NCI-H226 (cell line): Measurements from ENCODE around the gene TCAIM.

Experiments
- DNase-seq: peaks from one replicate; pipeline ENCODE4 v3.0.0-alpha.2; 2015

Gene TCAIM, protein sequence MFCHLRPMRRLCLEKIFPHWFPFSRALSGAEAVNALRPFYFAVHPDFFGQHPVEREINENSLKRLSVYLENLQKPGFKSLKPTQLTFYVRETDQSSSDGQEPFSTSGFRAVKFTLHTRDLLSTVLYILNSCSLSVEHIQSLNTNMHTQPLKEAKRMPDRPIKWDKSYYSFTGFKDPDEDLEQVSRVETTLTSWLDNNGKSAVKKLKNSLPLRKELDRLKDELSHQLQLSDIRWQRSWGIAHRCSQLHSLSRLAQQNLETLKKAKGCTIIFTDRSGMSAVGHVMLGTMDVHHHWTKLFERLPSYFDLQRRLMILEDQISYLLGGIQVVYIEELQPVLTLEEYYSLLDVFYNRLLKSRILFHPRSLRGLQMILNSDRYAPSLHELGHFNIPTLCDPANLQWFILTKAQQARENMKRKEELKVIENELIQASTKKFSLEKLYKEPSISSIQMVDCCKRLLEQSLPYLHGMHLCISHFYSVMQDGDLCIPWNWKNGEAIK

DNA sequence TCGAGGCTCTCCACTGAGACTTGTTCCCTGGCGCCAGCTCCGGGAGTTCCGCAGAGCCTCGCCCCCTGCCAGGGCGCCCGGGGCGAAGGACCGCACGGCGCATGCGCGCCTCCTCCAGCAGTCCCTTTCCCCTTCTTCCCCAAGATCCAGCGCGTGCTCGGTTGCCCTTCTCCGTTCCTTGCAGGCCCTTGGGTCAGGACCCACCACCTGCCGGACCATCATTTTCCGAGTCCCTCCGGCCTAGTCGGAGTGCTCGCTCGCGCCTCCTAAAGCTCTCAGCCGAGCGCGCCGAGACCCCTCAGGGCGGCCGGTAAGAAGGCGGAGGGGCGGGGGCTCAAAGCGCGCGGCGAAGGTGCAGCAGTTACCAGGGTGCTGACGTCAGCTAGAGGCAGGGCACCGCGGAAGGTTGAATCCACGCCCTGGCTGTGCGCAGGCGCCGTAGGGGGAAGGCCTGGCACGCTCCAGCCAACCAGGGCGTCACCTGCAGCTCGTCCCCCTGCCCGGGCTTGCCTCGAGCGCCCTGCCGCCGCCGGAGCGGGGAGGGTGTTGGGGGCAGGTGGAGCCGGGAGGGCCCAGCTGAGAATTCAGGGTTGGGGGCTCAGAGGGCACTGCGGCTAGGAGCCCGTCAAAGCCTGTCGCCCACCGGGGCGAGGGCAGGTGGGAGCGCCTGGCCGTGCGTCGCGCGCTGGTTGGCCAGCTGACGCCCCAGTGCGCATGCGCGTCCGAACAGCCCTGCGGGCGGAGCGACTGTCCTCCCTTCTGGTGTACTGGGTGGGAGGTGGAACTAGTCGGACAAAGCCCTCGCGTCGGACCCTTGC is at the start of gene TCAIM:
TSS of gene TCAIM (plus strand) at position 757 of the 818 bp plus-strand sequence. CDS start 16,017 bp downstream, outside the sequence.
- DNase-seq = peak; percentile 94

DNA sequence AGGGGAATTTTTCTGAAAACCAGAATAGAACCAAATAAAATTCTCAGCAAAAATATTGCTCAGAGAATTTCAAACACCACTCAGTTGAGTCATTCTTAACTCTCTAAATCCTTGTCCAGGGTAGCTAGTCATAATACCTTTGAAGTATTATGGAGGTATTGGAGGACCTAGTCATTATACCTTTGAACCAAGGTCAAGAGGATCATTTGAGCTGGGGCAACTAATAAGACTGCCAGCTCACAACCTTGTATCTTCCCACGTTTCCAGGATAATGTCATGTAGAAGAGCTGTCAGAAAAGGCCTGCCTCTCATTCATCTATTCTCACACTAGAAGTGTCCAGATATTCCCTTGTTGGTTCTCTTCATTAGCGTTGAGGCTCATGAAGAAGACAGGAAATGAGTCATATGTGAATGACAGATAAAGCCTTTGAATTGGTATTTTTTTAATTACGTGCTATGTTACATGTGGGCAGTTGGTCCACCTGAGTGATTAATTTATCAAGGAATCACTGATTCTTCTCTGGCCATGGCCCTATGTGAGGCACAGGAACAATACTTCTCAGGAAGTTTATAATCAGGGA is 48.6 kb upstream of the TCAIM start:
- no peak for DNase-seq

DNA sequence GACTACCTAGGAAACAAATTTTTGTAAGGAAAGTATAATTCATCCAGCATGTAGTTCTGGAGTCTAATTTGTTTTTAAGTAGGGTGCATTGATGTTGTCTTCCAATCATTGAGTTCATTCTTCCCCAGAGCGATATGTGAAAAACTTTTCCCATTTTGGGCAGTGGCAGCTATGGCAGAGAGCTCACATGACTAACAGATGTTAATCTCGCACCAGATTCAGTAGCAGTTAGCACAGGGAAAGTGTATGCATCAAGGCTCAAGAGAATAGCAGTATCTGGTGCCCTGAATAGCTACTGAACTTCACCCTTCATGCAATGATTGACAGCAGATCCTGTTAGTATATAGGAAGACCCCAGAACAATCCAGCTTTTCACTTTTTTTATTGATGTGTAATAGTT is 46.3 kb upstream of the TCAIM start:
- DNase-seq = no peak

DNA sequence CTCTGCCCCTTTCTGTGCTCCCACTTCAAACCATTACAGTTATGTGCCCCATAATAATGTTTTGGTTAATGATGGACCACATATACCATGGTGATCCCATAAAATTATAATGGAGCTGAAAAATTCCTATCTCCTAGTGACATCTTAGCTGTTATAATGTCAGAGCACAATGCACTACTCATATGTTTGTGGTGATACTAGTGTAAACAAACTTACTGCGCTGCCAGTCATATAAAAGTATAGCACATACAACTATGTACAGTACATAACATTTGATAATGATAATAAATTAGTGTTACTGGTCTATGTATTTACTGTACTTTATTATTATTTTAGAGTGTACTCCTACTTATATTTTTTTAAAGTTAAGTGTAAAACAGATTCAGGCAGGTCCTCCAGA is 45.6 kb upstream of the TCAIM start:
- DNase-seq = no peak

DNA sequence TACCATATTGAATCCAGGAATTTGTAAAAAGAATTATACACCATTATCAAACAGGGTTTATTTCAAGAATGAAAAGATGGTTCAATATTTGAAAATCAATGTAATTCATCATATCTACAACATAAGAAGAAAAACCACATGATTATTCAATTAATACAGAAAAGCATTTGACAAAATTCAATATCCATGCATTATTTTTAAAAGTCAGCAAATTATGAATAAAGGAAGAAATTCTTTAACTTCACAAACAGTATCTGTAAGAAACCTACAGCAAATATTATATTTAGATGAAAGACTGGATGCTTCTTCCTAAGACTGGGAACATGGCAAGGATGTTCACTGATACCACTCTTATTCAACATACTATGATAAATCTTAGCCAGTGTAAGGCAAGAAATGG is 41.3 kb upstream of the TCAIM start:
- DNase-seq = no peak

DNA sequence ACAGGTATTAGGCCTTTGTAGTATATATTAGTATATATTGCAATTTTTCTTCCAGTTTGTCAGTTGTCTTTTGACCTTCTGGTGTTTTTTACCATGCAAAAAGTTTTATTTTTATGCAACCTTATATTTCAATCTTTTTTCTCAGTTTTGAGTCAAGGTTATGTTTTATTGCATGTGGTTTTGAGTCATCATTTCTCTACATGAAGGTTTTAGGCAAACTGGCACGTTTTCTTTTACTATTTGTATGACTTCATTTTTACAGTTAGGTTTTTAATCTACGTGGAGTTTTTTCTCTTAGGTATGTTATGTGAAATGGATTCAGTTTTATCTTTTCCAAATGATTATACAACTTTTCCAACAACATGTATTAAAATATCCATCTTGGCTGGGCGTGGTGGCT is 36.8 kb upstream of the TCAIM start:
- no peak for DNase-seq

DNA sequence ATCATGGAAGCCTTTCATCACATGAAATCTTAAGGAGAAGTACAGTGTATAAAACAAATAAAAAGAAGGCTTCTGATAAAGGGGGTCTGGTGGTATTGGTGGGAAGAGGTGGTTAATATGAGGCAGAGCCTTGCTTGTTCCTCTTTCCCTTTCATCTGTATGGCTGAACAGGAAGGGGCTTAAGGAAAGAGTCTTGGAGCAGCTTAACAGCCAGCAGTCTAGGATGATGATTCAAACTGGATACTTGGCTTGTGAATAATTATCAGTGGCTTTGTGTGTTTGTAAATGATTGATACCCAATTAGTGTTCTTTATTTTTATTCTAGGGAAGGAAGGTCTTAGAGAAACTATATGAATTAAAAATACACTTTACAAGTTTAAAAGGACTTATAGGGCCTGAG is 29.1 kb upstream of the TCAIM start:
- no peak for DNase-seq

DNA sequence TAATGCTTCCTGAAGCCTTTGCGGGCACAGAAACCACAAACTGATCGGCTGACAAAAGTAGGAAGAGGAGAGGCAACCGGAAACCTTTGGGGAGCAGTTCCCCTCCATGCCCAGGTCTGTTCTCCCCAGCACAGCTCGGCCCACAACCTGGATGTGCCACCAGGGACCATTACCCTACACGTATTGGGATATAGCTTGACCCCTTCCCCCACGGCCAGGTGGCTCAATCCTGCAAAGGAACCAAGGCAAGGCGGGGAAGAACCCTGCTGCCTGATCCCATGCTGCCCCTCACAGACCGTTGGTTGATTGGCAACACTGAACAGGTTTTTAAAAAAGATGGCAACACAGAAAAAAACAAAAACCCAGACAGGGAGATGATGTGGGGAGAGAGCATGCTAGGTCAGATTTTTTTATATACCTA is 19.7 kb upstream of the TCAIM start:
- DNase-seq = no peak

DNA sequence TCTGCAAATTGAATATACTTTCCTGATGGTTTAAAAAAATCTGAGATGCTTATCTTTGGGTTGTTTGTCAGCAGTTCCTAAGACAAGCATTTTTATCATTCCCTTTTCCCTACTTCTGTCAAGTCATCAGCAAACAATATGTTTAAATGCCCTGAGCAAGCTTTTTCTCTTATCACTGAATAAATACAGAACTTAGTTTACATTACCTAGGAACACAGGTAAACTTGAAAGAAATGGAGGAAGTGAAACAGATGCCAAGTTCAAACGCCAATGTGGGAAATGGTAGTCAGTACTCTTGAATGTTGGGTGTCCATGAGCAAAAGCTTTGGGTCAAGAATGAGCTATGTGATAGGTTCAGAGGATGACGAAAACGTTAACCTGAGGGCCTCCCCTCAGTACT is 17.2 kb upstream of the TCAIM start:
- no peak for DNase-seq

DNA sequence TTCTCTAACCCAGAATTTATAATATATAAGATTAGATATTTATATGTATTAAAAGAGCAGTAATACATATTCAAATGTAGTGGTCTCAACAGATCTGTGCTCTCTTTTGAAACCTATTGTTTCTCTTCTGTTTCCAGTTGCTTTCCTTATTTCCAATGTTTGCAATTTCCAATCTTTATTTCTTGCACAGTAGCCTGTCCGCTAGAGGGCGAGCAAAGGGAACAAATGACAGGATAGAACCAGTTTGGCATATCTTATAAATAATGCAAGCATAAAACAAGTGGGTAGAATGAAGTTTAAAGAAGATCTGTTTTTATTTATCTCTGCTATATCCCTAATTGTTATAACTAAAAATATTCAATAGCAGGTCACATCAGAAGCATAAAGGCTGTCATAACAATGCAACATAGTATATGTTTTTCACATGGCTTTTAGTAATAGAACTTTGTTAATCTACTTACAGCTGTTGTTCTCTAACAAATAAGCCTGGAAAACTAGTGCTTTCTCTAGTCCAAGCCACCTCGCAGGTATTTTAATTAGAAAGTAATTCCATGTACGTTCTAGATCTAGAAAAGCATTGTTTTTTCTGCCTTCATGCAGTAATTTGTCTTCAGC is 15.1 kb upstream of the TCAIM start:
- peak; percentile 23 for DNase-seq

DNA sequence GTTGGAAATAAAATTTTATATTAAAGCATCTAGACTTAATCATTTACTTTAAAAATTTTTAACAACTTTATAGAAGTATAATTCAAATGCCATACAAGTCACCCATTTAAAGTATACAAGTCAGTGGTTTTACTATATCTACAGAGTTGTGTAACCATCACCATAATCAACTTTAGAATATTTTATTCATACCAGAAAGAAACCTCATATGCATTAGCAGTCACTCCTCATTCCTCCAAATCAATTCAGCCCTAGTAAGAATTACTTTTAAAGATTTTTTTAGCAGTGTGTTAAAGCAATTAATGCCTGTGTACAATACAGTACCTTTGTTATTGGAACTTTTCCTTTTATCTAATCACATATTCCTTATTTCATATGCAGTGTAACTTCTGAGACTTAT is 14.0 kb upstream of the TCAIM start:
- no peak for DNase-seq

DNA sequence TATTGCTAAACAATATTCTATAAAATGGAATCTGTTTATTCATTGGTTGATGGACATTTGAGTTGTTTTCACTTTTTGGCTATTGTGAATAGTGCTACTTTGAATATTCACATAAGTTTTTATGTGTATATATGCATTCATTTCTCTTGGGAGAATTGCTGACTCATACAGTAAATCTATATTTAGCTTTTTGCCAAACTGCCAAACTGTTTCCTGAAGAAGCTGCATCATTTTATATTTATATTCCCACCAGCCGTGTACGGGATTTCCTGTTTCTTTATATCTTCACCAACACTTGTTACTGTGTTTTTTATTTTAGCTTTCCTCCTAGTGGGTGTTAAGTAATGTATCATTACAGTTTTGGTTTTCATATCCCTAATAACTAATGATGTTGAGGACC is 12.5 kb upstream of the TCAIM start:
- DNase-seq = no peak

DNA sequence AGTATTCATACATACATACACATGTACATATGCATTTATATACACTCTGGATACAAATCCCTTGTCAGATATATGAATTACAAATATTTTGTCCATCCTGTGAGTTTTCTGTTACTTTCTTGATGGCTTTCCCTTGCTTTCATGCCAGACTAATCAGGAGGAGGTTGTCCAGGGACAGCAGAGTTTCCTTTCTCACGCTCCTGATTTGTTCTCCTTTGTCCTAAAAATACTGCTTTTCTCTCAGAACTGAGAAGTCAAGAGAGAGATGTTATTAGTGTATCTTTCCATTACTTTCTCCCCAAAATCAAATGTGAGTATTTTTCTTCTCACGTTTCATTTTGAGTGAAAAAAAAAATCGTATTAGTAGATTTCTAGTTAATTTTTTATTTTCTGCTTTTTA is 12.1 kb upstream of the TCAIM start:
- no peak for DNase-seq

DNA sequence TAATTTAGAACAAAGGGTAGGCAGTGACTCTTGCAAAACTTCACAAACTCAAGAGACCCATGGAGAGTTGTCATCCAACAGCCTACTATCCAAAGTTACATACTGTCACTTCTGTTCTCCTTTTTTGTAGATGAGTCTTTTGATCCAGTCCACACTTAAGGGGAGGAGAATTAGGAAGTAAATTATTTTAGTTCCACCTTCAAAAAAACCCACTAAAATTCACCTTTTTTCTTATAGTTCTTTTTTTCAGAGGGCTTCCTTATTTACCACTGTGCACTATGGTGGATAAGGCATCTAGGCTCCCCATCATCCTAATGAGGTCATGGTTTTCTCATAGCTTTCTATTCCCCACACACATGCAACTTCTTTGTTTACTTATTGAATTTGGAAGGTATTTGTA is 8.6 kb upstream of the TCAIM start:
- no peak for DNase-seq

DNA sequence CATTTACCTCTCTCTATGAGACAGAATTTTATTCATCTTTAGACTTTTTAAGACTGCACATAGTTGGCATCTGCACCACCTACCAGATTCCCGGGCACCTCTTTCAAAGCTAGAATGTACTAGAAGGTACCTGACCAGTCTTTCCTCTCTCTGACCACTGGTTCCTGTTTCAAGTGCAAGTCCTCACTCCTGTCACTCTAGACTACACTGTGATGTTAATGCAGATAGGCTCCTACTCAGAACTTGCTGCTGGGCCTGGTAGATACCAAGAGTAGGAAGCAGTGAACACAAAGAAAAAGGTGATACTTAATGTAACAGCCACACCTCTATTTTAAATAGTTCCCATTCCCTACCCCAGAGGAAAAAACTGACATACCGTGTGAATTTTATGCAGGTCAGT is 8.1 kb upstream of the TCAIM start:
- no peak for DNase-seq

DNA sequence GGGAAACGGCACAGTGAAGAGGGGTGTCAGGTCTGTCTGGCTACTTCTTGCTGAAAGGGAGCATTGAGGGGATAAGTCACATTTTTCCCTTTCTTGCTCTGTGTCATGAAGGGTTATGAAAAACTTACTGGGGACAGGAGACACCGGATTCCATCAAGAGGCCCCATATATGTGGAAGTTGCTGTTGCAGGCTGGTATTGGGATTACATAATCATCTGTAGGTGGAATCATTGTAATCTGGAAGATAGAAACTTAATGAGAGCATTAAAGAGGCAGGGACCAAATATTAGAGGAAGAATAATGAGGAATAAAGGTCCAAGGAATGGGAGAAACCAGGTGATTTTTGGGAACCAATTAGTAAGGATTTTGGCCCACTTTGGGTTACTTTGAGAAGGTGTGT is 4.2 kb upstream of the TCAIM start:
- DNase-seq = no peak

DNA sequence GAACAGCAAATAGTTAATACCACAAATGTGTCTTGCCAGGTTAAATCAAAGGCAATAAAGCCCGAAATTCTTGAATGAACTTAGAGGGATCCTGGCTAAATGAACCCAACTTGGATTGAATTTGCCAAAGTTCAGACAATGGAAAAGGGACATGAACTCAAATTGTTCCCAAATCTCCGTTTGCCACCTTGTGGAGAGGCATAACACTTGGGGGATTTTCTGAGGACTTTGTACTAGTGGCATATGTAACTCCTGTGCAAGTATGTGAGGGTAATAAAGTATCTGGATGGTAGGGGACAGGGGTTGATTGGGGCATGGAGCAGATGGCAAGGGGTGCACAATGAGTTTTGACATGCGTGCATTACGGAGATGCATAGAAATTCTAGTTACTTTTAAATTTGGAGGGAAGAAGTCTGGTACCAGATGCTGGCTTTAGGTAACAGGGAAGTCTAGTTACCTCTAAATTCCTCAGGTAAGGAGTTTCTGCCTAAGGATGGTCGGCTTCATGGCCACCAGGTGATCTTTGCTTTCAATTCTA is 1.2 kb upstream of the TCAIM start:
- no peak for DNase-seq

DNA sequence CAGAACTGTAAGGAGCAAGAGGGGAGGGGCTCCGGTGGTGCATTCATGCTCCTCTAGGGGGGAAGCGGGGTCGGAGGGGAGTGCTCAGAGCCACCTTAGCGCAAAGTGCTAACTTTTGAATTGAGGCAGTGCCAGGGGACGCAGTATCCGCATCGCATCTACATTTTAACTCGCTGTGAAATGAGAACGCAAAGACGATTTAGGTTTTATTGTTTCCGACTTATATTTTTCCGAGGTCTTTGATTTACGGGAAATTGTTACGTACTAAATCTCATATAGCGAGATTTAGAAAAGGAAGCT is 212 bp downstream of the TCAIM start:
- DNase-seq = no peak

DNA sequence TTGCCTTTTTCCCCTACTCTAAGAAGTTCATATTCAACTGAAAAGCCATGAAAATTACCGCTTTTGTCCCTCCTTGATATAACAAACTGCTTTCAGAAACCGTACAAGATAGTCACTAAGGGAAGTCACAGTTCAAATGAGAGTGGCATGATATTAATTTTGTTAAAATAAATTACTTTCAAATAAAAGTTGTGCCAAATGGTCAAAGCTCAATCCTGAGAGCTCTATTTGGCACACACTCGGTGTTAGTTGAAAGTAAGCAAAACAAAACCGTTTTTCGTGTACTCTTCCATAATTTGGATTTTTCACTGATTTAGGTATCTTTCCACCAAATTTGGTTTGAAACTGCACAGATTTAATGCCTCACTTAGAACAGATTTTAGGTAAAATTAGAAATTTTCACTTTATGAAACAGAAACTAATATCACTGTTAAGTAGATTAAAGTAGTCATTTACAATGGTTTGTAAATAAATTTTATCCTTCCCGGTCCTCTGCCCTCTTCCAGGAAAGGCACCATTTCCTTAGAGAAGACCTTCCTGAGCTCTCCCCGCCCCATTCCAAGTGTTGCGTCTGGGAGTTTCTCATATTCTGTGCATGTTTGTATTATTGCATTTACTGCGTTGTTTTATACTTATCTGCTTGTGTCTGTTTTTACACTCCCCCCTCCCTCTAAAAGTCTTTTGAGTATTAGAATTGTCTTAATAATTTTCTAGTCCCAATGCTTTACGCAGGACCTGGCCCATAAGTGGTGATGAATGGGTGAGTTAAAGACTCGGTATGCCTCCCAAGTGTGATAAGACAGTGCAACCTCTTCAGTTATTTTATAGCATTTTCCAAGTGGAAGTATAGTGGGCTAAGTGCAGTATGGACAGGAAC is 853 bp downstream of the TCAIM start:
- DNase-seq = no peak

DNA sequence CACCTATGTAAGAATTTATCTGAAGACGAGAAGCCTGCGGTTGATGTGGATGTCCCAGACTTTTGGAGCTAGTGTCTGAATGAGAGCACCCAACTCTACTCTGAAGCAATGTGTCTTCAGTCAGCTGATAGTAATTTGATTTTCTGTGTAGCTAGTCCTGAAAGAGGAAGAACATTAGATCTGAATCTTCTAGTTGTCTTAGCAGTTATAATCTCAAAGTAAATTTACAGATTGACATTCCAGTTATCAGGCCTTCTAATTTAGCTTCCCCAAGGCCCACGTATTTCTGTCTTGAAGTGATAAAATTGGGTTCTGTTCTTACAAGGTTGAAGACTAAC is 1.5 kb downstream of the TCAIM start:
- DNase-seq = no peak

DNA sequence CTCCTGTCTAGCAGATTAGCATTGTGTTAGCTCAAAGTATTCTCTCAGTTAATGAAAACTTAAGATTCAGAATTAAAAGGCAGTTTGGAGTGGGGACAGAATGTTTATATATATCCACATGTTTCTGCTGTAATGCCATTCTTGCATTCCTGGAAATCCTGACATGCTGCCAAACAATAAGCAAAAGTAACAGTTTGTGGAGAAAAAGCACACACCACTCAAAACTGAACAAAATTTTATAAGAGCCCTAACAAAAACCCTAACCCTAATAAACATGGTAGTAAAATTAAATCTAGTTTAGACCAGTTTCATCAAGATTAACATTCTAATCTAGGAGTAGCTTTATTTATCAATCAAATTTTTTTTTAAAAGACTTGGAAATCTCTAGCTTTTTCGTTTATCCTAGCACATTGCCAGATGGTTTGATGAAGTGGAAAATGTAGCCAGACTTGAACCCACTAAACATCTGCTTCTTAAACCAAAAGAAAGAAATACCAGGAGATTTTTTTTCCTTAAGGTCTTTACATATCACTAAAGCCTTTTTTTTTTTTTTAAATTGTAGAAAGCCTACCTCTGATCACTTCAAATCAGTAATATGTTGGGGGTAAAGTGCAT is 3.7 kb downstream of the TCAIM start:
- DNase-seq = peak; percentile 31

DNA sequence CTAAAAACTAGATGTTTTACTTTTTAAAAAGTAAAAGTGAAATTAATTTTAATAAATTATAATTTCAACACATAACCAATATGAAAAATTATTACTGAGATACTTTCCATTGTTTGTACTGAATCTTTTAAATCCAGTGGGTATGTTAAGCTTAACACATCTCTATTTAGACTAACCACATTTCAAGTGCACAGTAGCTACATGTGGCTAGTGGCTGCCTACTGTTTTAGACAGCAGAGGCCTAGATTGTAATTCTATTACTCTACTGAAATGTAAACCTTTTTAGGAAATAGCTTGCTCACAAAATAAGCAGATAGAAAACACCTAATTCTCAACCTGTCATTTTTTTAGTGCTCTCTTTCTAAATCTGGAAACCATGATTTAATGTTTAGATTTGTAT is 4.9 kb downstream of the TCAIM start:
- no peak for DNase-seq
